IMR-90 (cell line): Measurements from ENCODE around the gene FBLN1. TPM values are rescaled to one million over a fixed set of nuclear protein-coding genes. Genes with fewer than 3 reads are reported as not detected.
A peak's percentile ranks its signal among the peaks of the same experiment; 100 is the strongest.

ENCODE experiments used
- ATAC-seq: fragments of 200-7000 bp; cut with Tn5 transposase; 2 replicates; pipeline ENCODE4 v1.9.1; 2020; ENCODE audit warnings: low read depth, mild to moderate bottlenecking, moderate library complexity
- BruUV-seq: library from RNA; stranded (reverse); fragments of 400-500 nt; replicated peaks from 2 replicates; lab custom pipeline; 2021; lab: Mats Ljungman, UMichigan
- CTCF ChIA-PET: fragments of 300-600 bp; formaldehyde crosslinking; extraction: SDS; loops from one replicate; lab custom pipeline; 2021; ENCODE audit warnings: antibody characterized with exemption; lab: Yijun Ruan, JAX
- POLR2A ChIA-PET: fragments of 300-600 bp; sonication (Branson Sonifier 250); formaldehyde crosslinking; loops from one replicate; lab custom pipeline; 2022; ENCODE audit warnings: antibody characterized with exemption; ENCODE audit not compliant: unreplicated experiment; lab: Charles Lee
- DNase-seq: peaks from one replicate; pipeline ENCODE4 v3.0.0; 2013
- H2AFZ ChIP-seq: replicated peaks from 2 replicates; pipeline ENCODE3; 2013; ENCODE audit warnings: low read length, mild to moderate bottlenecking; ENCODE audit not compliant: poor library complexity
- H2AK5ac ChIP-seq: 2 replicates; pipeline ENCODE4 v1.6.1; 2013; ENCODE audit warnings: low read depth, low read length, inconsistent platforms
- H2AK9ac ChIP-seq: replicated peaks from 2 replicates; pipeline ENCODE3; 2013; ENCODE audit warnings: mild to moderate bottlenecking, low read depth, low read length, moderate library complexity; ENCODE audit not compliant: poor library complexity
- H2BK120ac ChIP-seq: 2 replicates; pipeline ENCODE4 v1.6.1; 2013; ENCODE audit warnings: low read depth, low read length, inconsistent platforms
- H2BK15ac ChIP-seq: 3 replicates; pipeline ENCODE4 v1.6.1; 2013; ENCODE audit warnings: low read depth, low read length, inconsistent platforms
- H2BK20ac ChIP-seq: 2 replicates; pipeline ENCODE4 v1.6.1; 2013; ENCODE audit warnings: low read depth, mild to moderate bottlenecking, inconsistent platforms, low read length, moderate library complexity
- H2BK5ac ChIP-seq: 2 replicates; pipeline ENCODE4 v1.6.1; 2013; ENCODE audit warnings: mild to moderate bottlenecking, low read depth, low read length, inconsistent platforms; ENCODE audit not compliant: poor library complexity, severe bottlenecking
- H3K14ac ChIP-seq: replicated peaks from 2 replicates; pipeline ENCODE4 v1.6.1; 2013; ENCODE audit warnings: low read depth, low read length, inconsistent platforms
- H3K18ac ChIP-seq: 2 replicates; pipeline ENCODE4 v1.6.1; 2013; ENCODE audit warnings: low read depth, low read length, control low read depth
- H3K23ac ChIP-seq: 2 replicates; pipeline ENCODE4 v1.6.1; 2013; ENCODE audit warnings: low read depth, low read length, inconsistent platforms
- H3K27ac ChIP-seq: 2 replicates; pipeline ENCODE4 v1.5.1; 2013; ENCODE audit warnings: mild to moderate bottlenecking, control low read depth, low read length; ENCODE audit not compliant: insufficient read depth
- H3K27me3 ChIP-seq: 2 replicates; pipeline ENCODE4 v1.6.1; 2013; ENCODE audit warnings: low read length; ENCODE audit not compliant: control insufficient read depth, insufficient read depth
- H3K36me3 ChIP-seq: 2 replicates; pipeline ENCODE4 v1.6.1; 2013; ENCODE audit warnings: low read length, mixed read lengths; ENCODE audit not compliant: control insufficient read depth, insufficient read depth
- H3K4ac ChIP-seq: 2 replicates; pipeline ENCODE4 v1.6.1; 2013; ENCODE audit warnings: low read depth, low read length, inconsistent platforms
- H3K4me1 ChIP-seq: 2 replicates; pipeline ENCODE4 v1.6.1; 2013; ENCODE audit warnings: low read length, mixed read lengths; ENCODE audit not compliant: control insufficient read depth, insufficient read depth
- H3K4me2 ChIP-seq: 2 replicates; pipeline ENCODE4 v1.6.1; 2013; ENCODE audit warnings: low read depth, mild to moderate bottlenecking, control low read depth, low read length, moderate library complexity
- H3K4me3 ChIP-seq: 2 replicates; pipeline ENCODE4 v1.5.1; 2013; ENCODE audit warnings: low read depth, mild to moderate bottlenecking, control low read depth, low read length, moderate library complexity; ENCODE audit not compliant: insufficient read depth
- H3K56ac ChIP-seq: 2 replicates; pipeline ENCODE4 v1.6.1; 2013; ENCODE audit warnings: low read length, inconsistent platforms; ENCODE audit not compliant: insufficient read depth; ENCODE audit errors: extremely low read depth
- H3K79me1 ChIP-seq, 2 experiments: 2 replicates each; pipeline ENCODE4 v1.6.1; 2013; ENCODE audit warnings: low read length in 2 of 2, inconsistent platforms in 1 of 2, low read depth in 1 of 2
- H3K9ac ChIP-seq: 2 replicates; pipeline ENCODE4 v1.6.1; 2013; ENCODE audit warnings: low read depth, low read length, control low read depth
- H3K9me1 ChIP-seq: 2 replicates; pipeline ENCODE4 v1.6.1; 2013; ENCODE audit warnings: low read length, inconsistent platforms; ENCODE audit not compliant: insufficient read depth
- H3K9me3 ChIP-seq: 2 replicates; pipeline ENCODE4 v1.6.1; 2013; ENCODE audit warnings: low read length; ENCODE audit not compliant: control insufficient read depth, insufficient read depth
- H4K20me1 ChIP-seq: 2 replicates; pipeline ENCODE4 v1.6.1; 2013; ENCODE audit warnings: low read length, inconsistent platforms; ENCODE audit not compliant: insufficient read depth
- H4K5ac ChIP-seq: 2 replicates; pipeline ENCODE4 v1.6.1; 2013; ENCODE audit warnings: mild to moderate bottlenecking, low read depth, low read length, control low read depth
- H4K8ac ChIP-seq, 2 experiments: 2 replicates each; pipeline ENCODE4 v1.6.1; 2013; ENCODE audit warnings: low read depth in 2 of 2, low read length in 2 of 2, control low read depth in 1 of 2, inconsistent platforms in 1 of 2
- H4K91ac ChIP-seq: 2 replicates; pipeline ENCODE4 v1.6.1; 2013; ENCODE audit warnings: low read depth, low read length, inconsistent platforms; ENCODE audit not compliant: insufficient read depth
- CEBPB ChIP-seq: IDR thresholded peaks from 2 replicates; pipeline ENCODE4 v1.6.1; 2012; ENCODE audit warnings: low read depth, low read length, improper control_type of control experiment
- CHD1 ChIP-seq: IDR thresholded peaks from 2 replicates; pipeline ENCODE4 v1.6.1; 2012; ENCODE audit warnings: low read depth, low read length, improper control_type of control experiment
- MAZ ChIP-seq: IDR thresholded peaks from 2 replicates; pipeline ENCODE4 v1.6.1; 2012; ENCODE audit warnings: low read depth, mild to moderate bottlenecking, low read length, improper control_type of control experiment, moderate library complexity, borderline replicate concordance
- RAD21 ChIP-seq: IDR thresholded peaks from 2 replicates; pipeline ENCODE4 v1.6.1; 2012; ENCODE audit warnings: low read length, improper control_type of control experiment
- RFX5 ChIP-seq: IDR thresholded peaks from 2 replicates; pipeline ENCODE4 v1.8.0; 2012; ENCODE audit warnings: low read depth, mild to moderate bottlenecking, low read length, moderate library complexity
- WGBS, 2 experiments: methylation state at CpG; one replicate each; pipeline versions ENCODE4 v1.1.5 to v1.1.7; 2013; ENCODE audit warnings: missing lambda C conversion rate in 2 of 2; ENCODE audit not compliant: insufficient read length in 1 of 2; ENCODE audit errors: extremely low coverage in 2 of 2; 5-methylcytosine and 5-hydroxymethylcytosine counted together
- dilution Hi-C: fragments of 300-500 bp; cut with HindIII; formaldehyde crosslinking; loops from one replicate; pipeline ENCODE4 v1.14.3; 2018; ENCODE audit warnings: low sequenced_read_pairs; ENCODE audit not compliant: unreplicated experiment
- in situ Hi-C: fragments of 300-500 bp; cut with MboI; formaldehyde crosslinking; loops from 3 replicates; pipeline ENCODE4 v1.14.3; 2019; ENCODE audit warnings: low sequenced_read_pairs, inconsistent platforms, mixed read lengths
- intact Hi-C: fragments of 100-400 bp; cut with micrococcal nuclease; formaldehyde crosslinking; loops from 2 replicates; pipeline ENCODE4 v1.10.0; 2022
- polyA plus RNA-seq, 3 experiments: library from polyadenylated mRNA; depleted of rRNA; stranded (reverse); fragments of >200 nt; gene quantifications; 2 replicates each; pipeline ENCODE4 v1.2.3, GENCODE V29; 2012; ENCODE audit warnings: low replicate concordance in 1 of 3
- total RNA-seq: library from RNA; depleted of rRNA; stranded (reverse); fragments of >200 nt; gene quantifications from 2 replicates; pipeline ENCODE4 v1.2.3, GENCODE V29; 2012
- TF ChIP-seq, protein P1 (sequence below): fragments of 150-350 bp; IDR thresholded peaks from 2 replicates; pipeline ENCODE4 v1.6.1; 2016; ENCODE audit warnings: low read depth, mild to moderate bottlenecking, low read length, moderate library complexity, borderline replicate concordance
- TF ChIP-seq, protein P2 (sequence below): conservative IDR thresholded peaks from 2 replicates; pipeline ENCODE4 v1.5.1; 2012; ENCODE audit warnings: mild to moderate bottlenecking, low read depth, low read length, improper control_type of control experiment
- TF ChIP-seq, protein P3 (sequence below): fragments of 150-350 bp; IDR thresholded peaks from 2 replicates; pipeline ENCODE4 v1.6.1; 2017; ENCODE audit warnings: mild to moderate bottlenecking, antibody characterized with exemption, low read length, low read depth

The FBLN1 gene
- total and polyA plus RNA-seq, 2 of the 4 experiments (the other 2 are of a cell fraction) = 11.3 to 87.9 TPM

GRCh38 chr22:45575607-45576272 lies 73.1 kb downstream of the FBLN1 start:
- no peak overlapping the region for H3K18ac ChIP-seq
- H3K27ac ChIP-seq = no peak overlapping the region
- no peak overlapping the region for H2BK120ac ChIP-seq
- no peak overlapping the region for H2BK20ac ChIP-seq
- H3K4me2 ChIP-seq = no peak overlapping the region
- no peak overlapping the region for H2BK5ac ChIP-seq
- no peak overlapping the region for H4K91ac ChIP-seq
- no peaks in the 10 kb centered on the region for H3K4me1 ChIP-seq
- no peaks in the 10 kb centered on the region; the same call in 1 of the 2 replicates for H4K20me1 ChIP-seq
- TF ChIP-seq, protein P1, sequence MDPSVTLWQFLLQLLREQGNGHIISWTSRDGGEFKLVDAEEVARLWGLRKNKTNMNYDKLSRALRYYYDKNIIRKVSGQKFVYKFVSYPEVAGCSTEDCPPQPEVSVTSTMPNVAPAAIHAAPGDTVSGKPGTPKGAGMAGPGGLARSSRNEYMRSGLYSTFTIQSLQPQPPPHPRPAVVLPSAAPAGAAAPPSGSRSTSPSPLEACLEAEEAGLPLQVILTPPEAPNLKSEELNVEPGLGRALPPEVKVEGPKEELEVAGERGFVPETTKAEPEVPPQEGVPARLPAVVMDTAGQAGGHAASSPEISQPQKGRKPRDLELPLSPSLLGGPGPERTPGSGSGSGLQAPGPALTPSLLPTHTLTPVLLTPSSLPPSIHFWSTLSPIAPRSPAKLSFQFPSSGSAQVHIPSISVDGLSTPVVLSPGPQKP = no peak
- TF ChIP-seq RFX5 (no peak), CEBPB (no peak), MAZ (no peak), CHD1 (no peak), RAD21 (no peak)
- TF ChIP-seq, protein P2, sequence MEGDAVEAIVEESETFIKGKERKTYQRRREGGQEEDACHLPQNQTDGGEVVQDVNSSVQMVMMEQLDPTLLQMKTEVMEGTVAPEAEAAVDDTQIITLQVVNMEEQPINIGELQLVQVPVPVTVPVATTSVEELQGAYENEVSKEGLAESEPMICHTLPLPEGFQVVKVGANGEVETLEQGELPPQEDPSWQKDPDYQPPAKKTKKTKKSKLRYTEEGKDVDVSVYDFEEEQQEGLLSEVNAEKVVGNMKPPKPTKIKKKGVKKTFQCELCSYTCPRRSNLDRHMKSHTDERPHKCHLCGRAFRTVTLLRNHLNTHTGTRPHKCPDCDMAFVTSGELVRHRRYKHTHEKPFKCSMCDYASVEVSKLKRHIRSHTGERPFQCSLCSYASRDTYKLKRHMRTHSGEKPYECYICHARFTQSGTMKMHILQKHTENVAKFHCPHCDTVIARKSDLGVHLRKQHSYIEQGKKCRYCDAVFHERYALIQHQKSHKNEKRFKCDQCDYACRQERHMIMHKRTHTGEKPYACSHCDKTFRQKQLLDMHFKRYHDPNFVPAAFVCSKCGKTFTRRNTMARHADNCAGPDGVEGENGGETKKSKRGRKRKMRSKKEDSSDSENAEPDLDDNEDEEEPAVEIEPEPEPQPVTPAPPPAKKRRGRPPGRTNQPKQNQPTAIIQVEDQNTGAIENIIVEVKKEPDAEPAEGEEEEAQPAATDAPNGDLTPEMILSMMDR = no peak
- TF ChIP-seq, protein P3, sequence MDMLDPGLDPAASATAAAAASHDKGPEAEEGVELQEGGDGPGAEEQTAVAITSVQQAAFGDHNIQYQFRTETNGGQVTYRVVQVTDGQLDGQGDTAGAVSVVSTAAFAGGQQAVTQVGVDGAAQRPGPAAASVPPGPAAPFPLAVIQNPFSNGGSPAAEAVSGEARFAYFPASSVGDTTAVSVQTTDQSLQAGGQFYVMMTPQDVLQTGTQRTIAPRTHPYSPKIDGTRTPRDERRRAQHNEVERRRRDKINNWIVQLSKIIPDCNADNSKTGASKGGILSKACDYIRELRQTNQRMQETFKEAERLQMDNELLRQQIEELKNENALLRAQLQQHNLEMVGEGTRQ = no peak
- H3K9ac ChIP-seq = no peak overlapping the region
- dilution Hi-C loops = no loop called here
- no peak overlapping the region for H3K56ac ChIP-seq
- H3K79me1 ChIP-seq = peaks cover 0 to 3% of the 10 kb centered on the region in 2 experiments; a peak in 1 of 4 replicates
- POLR2A ChIA-PET = no interaction called here
- H3K36me3 ChIP-seq = peaks cover 51% of the 10 kb centered on the region; the same call in 1 of the 2 replicates
- peaks cover 2% of the 10 kb centered on the region for H3K9me3 ChIP-seq
- ATAC-seq (no peak), DNase-seq (no peak)
- no peak overlapping the region for H3K23ac ChIP-seq
- no peak overlapping the region for H3K4me3 ChIP-seq
- WGBS, 2 experiments = 86% methylated on average over 2 of the region's 18 CpGs; no CpG with 5 or more reads in 1 of the 2 experiments
- CTCF ChIA-PET = no interaction called here
- no peak overlapping the region for H4K5ac ChIP-seq
- no peak overlapping the region for H2AK5ac ChIP-seq
- no peak overlapping the region for H4K8ac ChIP-seq
- intact Hi-C loops = no loop called here
- no peak overlapping the region for H2AK9ac ChIP-seq
- in situ Hi-C loops = no loop called here
- BruUV-seq = no TSS peak
- H3K9me1 ChIP-seq = no peaks in the 10 kb centered on the region; the same call in 1 of the 2 replicates
- peak overlapping the region; percentile 27 for H2AFZ ChIP-seq
- no peaks in the 10 kb centered on the region for H3K27me3 ChIP-seq
- no peak overlapping the region for H2BK15ac ChIP-seq
- no peak overlapping the region for H3K14ac ChIP-seq
- H3K4ac ChIP-seq = no peak overlapping the region
